Central memory CD8-positive, alpha-beta T cell (primary cell): ENCODE measurements around the gene PACSIN1.

Experiments
- ATAC-seq: fragments of 150-1000 bp; cut with Tn5 transposase; replicated peaks from 2 replicates; pipeline ENCODE4 v1.10.0; 2022; ENCODE audit warnings: mild to moderate bottlenecking, moderate FRiP score, moderate number of reproducible peaks; ENCODE audit not compliant: poor library complexity, severe bottlenecking; ENCODE audit errors: extremely low read depth
- DNase-seq, 2 donors: peaks; one replicate each; pipeline ENCODE4 v3.0.0; 2021; ENCODE audit warnings: low spot score in 2 of 2
- H3K27ac Mint-ChIP-seq: one replicate; pipeline ENCODE4 v1.8.0; 2022; ENCODE audit warnings: low read depth, mild to moderate bottlenecking, moderate library complexity, mixed read lengths
- H3K27me3 Mint-ChIP-seq: one replicate; pipeline ENCODE4 v1.8.0; 2022; ENCODE audit warnings: mixed read lengths
- H3K36me3 Mint-ChIP-seq: one replicate; pipeline ENCODE4 v1.8.0; 2022; ENCODE audit warnings: mild to moderate bottlenecking, moderate library complexity, mixed read lengths; ENCODE audit not compliant: insufficient read depth
- H3K4me1 Mint-ChIP-seq: one replicate; pipeline ENCODE4 v1.8.0; 2022; ENCODE audit warnings: mixed read lengths
- H3K4me3 Mint-ChIP-seq: one replicate; pipeline ENCODE4 v1.8.0; 2022; ENCODE audit warnings: mild to moderate bottlenecking, moderate library complexity, mixed read lengths
- H3K9me3 Mint-ChIP-seq: one replicate; pipeline ENCODE4 v1.8.0; 2022; ENCODE audit warnings: mixed read lengths

Gene PACSIN1, protein sequence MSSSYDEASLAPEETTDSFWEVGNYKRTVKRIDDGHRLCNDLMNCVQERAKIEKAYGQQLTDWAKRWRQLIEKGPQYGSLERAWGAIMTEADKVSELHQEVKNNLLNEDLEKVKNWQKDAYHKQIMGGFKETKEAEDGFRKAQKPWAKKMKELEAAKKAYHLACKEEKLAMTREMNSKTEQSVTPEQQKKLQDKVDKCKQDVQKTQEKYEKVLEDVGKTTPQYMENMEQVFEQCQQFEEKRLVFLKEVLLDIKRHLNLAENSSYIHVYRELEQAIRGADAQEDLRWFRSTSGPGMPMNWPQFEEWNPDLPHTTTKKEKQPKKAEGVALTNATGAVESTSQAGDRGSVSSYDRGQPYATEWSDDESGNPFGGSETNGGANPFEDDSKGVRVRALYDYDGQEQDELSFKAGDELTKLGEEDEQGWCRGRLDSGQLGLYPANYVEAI

DNA sequence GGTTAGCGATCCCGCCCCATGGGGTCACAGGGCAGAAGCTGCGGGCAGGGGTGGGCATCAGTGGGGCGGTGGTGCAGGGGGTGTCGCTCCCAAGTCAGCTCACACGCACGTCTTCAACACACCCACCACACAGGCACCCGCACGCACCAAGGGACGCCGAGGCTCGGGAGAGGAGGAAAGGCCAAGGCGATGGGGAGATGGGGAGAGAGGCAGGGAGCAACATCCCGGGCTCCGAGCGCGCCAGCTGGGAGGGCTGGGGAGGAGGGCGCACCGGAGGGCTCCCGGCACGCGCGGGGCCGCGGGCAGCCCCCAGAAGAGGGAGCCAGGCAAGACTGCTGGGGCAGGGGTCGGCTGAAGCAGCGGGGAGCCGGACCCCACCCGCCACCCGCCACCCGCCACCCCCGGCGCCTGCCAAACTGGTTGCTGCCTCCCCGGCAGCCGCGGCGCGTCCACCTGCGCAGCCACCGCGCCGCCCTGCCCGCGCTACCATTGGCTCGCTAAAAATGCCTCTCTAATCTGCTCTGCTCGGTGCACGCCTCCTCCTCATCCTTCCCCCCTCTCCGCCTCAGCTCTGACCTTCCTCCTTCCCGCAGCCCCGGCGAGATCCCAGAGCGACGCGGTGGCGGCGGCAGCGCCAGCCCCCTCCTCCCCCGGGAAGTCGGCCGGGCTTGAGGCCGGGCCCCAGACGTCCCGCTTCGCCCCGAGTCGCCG lies at the start of gene PACSIN1:
Gene PACSIN1 (plus strand): TSS at position 546 of the 711 bp plus-strand sequence. CDS start 60,230 bp downstream, outside the sequence.
- Mint-ChIP-seq H3K27ac (peak within 1 kb of the TSS; percentile 29), H3K4me1 (peaks cover 19% of the 10 kb centered on the region), H3K9me3 (no peaks in the 10 kb centered on the region), H3K4me3 (peak within 1 kb of the TSS; percentile 77), H3K27me3 (peaks cover 9% of the 10 kb centered on the region), H3K36me3 (no peaks in the 10 kb centered on the region)
- ATAC-seq (peak; percentile 83), DNase-seq (no peak)

- no peak overlapping the region for H3K4me3 Mint-ChIP-seq
- peaks cover 20% of the 10 kb centered on the region for H3K4me1 Mint-ChIP-seq
- DNase-seq (no peak), ATAC-seq (no peak)
- peaks cover 54% of the 10 kb centered on the region for H3K36me3 Mint-ChIP-seq
- no peaks in the 10 kb centered on the region for H3K27me3 Mint-ChIP-seq
- H3K27ac Mint-ChIP-seq = no peak overlapping the region
- no peaks in the 10 kb centered on the region for H3K9me3 Mint-ChIP-seq
These were observed 49.0 kb upstream of the PACSIN1 start for GRCh38 chr6:34416877-34417371.

- Mint-ChIP-seq H3K27me3 (no peaks in the 10 kb centered on the region), H3K27ac (no peak overlapping the region), H3K4me1 (peaks cover 13% of the 10 kb centered on the region), H3K4me3 (no peak overlapping the region), H3K9me3 (no peaks in the 10 kb centered on the region), H3K36me3 (peaks cover 67% of the 10 kb centered on the region)
- ATAC-seq = no peak
- DNase-seq = no peak
These were observed 47.5 kb upstream of the PACSIN1 start for GRCh38 chr6:34418367-34418766.

DNA sequence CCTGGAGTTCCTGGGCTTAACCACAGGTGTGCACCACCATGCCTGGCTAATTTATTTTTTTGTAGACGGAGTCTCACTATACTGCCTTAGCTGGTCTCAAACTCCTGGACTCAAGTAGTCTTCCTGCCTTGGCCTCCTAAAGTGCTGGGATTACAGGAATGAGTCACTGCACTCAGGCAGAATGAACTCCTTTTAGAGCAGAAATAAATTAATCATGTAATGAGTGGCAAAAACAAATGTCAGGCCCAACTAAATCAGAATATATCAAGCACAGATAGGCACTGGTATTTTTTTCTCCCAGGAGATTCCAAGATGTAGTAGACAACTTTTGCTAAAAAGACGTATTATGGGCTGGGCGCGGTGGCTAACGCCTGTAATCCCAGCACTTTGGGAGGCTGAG lies 42.6 kb upstream of the PACSIN1 start:
- no peak for ATAC-seq
- H3K9me3 Mint-ChIP-seq = no peaks in the 10 kb centered on the region
- H3K27me3 Mint-ChIP-seq = no peaks in the 10 kb centered on the region
- peaks cover 24% of the 10 kb centered on the region for H3K4me1 Mint-ChIP-seq
- no peak for DNase-seq
- no peak overlapping the region for H3K4me3 Mint-ChIP-seq
- H3K27ac Mint-ChIP-seq = no peak overlapping the region
- peaks cover 74% of the 10 kb centered on the region for H3K36me3 Mint-ChIP-seq

DNA sequence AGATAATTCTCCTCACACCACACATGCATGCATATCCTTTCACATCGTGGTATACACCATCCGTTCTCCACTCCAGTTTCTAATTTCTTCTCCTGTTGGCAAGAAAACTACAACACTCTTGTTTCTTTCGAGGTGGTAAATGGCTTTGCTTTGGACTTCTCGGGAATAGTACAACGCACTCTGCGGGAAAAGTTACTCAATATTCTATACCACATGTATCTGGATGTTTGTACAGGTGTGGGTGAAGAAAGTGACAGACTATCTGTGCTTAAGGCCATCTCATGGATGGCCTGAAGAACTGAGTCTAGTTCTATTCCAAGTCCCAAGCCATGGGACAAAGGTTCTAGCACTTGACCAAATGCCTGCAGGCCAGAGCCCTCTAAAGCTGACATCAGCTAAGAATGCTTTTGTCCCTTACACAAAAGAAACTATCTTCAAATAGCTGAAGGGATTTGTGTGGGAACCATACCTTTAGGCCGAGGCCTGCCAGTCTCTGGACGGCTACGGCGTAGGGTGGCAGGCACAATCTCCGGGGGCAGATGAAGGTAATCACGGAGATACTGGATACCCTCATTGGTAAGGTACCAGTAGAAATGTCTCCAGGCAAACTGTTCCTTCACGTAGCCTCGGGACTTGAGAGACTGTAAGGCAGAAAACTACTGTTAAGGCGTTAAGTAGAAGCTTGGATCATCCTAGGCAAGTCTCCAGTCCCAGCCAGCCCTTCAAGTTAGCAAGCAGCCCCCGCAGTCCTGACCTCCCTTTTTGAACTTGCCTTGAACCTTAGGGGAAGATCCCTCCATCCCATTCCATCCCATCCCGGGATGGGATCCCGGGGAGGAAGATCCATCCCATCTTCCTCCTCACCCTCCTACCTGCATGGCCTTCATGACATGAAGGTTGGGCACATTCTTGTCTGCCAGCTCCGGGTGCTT lies 41.4 kb upstream of the PACSIN1 start:
- ATAC-seq = no peak
- H3K9me3 Mint-ChIP-seq = no peaks in the 10 kb centered on the region
- H3K36me3 Mint-ChIP-seq = peaks cover 61% of the 10 kb centered on the region
- peaks cover 19% of the 10 kb centered on the region for H3K4me1 Mint-ChIP-seq
- no peaks in the 10 kb centered on the region for H3K27me3 Mint-ChIP-seq
- H3K27ac Mint-ChIP-seq = peak overlapping the region; percentile 97
- peak overlapping the region; percentile 98 for H3K4me3 Mint-ChIP-seq
- DNase-seq = no peak

GRCh38 chr6:34425132-34425497 lies 40.8 kb upstream of the PACSIN1 start:
- DNase-seq (no peak), ATAC-seq (no peak)
- Mint-ChIP-seq H3K9me3 (no peaks in the 10 kb centered on the region), H3K36me3 (peaks cover 55% of the 10 kb centered on the region), H3K27ac (peak overlapping the region; percentile 97), H3K4me1 (peaks cover 19% of the 10 kb centered on the region), H3K4me3 (peak overlapping the region; percentile 98), H3K27me3 (no peaks in the 10 kb centered on the region)

DNA sequence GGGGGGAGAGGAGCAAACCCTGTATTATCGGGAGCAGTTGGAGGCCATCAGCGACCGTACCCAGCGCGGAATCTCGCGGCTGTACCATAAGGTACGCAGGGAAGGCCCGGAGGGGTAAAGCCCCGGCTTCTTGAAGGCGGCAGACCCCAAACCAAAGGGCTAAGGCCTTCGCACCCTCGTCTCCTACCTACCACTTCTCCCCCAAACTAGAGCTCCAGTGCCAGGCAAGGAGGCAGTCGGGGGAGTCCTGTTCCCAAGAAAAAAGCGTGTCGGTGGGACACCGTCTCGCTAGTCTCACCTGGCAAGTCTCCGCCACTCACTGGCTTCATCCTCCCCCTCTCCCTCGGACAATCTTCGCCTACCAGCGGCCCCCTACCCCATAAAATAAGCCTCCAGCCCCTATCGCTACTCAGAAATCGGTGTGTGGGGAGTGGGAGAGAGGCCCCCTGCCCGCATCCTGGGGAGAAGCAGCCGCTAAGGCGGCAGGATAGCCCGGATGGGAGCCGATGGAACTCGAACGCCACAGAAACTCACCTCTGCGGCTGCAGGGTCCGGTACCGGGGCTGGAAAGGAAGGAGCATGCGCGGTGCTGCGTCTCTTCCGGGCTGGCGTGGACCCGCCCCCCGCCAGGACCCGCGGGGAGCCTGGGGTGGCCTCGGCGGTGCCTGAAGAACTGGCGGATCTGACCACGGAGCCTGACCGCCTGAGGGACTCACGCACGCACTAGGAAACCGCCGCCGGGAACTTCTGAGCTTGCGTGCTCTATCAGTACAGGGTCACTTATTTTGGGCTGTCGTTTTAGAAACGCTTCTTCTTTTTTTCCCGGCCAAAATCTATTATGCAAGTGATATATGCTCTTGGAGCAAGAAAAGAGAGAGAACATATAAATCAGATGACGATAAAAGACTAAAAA lies 40.1 kb upstream of the PACSIN1 start, which contains the start of gene RPS10:
Gene RPS10 (minus strand): TSS at position 572 of the 913 bp plus-strand sequence. CDS start 848 bp downstream, outside the sequence.
- Mint-ChIP-seq H3K4me1 (peaks cover 19% of the 10 kb centered on the region), H3K27ac (peak within 1 kb of the TSS; percentile 97), H3K9me3 (no peaks in the 10 kb centered on the region), H3K36me3 (peaks cover 49% of the 10 kb centered on the region), H3K27me3 (no peaks in the 10 kb centered on the region), H3K4me3 (peak within 1 kb of the TSS; percentile 98)
- DNase-seq (peak; percentile 81 to 83), ATAC-seq (peak; percentile 91)

GRCh38 chr6:34435916-34436315 lies 30.0 kb upstream of the PACSIN1 start:
- Mint-ChIP-seq H3K27ac (no peak overlapping the region), H3K4me1 (no peaks in the 10 kb centered on the region), H3K9me3 (no peaks in the 10 kb centered on the region), H3K36me3 (no peaks in the 10 kb centered on the region), H3K4me3 (no peak overlapping the region), H3K27me3 (no peaks in the 10 kb centered on the region)
- no peak for DNase-seq
- ATAC-seq = no peak

DNA sequence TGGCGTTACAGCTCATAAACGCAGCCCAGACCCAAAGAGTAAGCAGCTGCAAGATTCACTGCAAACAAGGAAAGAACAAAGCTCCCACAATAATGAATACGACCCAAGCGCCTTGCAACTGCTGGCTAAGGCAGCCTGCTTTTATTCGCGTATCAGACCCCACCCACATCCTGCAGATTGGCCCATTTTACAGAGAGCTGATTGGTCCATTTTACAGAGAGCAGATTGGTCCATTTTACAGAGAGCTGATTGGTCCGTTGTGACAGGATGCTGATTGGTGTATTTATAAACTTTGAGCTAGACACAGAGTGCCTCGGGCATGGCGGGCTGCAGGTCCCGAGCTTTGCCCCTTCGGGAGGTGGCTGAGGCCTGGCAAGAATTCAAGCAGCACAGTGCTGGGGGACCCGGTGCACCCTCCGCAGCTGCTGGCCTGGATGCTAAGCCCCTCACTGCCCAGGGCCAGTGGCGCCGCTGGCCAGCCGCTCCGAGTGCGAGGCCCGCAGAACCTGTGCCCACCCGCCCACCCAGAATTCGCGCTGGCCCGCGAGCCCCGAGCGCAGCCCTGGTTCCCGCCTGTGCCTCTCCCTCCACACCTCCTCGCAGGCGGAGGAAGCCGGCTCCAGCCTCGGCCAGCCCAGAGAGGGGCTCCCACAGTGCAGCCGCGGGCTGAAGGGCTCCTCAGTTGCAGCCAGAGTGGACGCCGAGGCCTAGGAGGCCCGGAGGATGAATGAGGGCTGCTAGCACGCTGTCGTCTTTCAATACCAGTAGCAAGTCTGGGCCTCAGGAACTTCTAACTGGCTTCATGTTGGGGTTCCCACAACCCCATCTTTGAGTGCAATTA lies 28.9 kb upstream of the PACSIN1 start:
- H3K27ac Mint-ChIP-seq = no peak overlapping the region
- H3K27me3 Mint-ChIP-seq = no peaks in the 10 kb centered on the region
- H3K9me3 Mint-ChIP-seq = no peaks in the 10 kb centered on the region
- no peak overlapping the region for H3K4me3 Mint-ChIP-seq
- H3K36me3 Mint-ChIP-seq = no peaks in the 10 kb centered on the region
- no peak for ATAC-seq
- H3K4me1 Mint-ChIP-seq = no peaks in the 10 kb centered on the region
- DNase-seq = no peak

- Mint-ChIP-seq H3K4me1 (no peaks in the 10 kb centered on the region), H3K27ac (no peak overlapping the region), H3K36me3 (no peaks in the 10 kb centered on the region), H3K27me3 (no peaks in the 10 kb centered on the region), H3K4me3 (no peak overlapping the region), H3K9me3 (no peaks in the 10 kb centered on the region)
- DNase-seq (no peak), ATAC-seq (no peak)
These were observed 28.3 kb upstream of the PACSIN1 start for GRCh38 chr6:34437644-34437970.

GRCh38 chr6:34438705-34439104 lies 27.2 kb upstream of the PACSIN1 start:
- DNase-seq (no peak), ATAC-seq (no peak)
- no peak overlapping the region for H3K27ac Mint-ChIP-seq
- H3K27me3 Mint-ChIP-seq = no peaks in the 10 kb centered on the region
- H3K36me3 Mint-ChIP-seq = no peaks in the 10 kb centered on the region
- H3K4me1 Mint-ChIP-seq = no peaks in the 10 kb centered on the region
- no peak overlapping the region for H3K4me3 Mint-ChIP-seq
- no peaks in the 10 kb centered on the region for H3K9me3 Mint-ChIP-seq
